ENCODE results near the gene SUGCT.
"Not testable (repeated sequence)": the region's sequence is repeated elsewhere in the genome, so short reads cannot be mapped to it uniquely, and the experiment has no call there.

GRCh38 chr7:40168266-40168665 is 33.5 kb downstream of the SUGCT start:
- TF ChIP-seq, protein P1, sequence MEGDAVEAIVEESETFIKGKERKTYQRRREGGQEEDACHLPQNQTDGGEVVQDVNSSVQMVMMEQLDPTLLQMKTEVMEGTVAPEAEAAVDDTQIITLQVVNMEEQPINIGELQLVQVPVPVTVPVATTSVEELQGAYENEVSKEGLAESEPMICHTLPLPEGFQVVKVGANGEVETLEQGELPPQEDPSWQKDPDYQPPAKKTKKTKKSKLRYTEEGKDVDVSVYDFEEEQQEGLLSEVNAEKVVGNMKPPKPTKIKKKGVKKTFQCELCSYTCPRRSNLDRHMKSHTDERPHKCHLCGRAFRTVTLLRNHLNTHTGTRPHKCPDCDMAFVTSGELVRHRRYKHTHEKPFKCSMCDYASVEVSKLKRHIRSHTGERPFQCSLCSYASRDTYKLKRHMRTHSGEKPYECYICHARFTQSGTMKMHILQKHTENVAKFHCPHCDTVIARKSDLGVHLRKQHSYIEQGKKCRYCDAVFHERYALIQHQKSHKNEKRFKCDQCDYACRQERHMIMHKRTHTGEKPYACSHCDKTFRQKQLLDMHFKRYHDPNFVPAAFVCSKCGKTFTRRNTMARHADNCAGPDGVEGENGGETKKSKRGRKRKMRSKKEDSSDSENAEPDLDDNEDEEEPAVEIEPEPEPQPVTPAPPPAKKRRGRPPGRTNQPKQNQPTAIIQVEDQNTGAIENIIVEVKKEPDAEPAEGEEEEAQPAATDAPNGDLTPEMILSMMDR (IDR thresholded peaks at IDR 0.05) = not testable (repeated sequence)
- not testable (repeated sequence) for TF ChIP-seq POLR2A (IDR thresholded peaks at IDR 0.05)
